ENCODE results near the gene MS4A6E.

The MS4A6E gene

DNA sequence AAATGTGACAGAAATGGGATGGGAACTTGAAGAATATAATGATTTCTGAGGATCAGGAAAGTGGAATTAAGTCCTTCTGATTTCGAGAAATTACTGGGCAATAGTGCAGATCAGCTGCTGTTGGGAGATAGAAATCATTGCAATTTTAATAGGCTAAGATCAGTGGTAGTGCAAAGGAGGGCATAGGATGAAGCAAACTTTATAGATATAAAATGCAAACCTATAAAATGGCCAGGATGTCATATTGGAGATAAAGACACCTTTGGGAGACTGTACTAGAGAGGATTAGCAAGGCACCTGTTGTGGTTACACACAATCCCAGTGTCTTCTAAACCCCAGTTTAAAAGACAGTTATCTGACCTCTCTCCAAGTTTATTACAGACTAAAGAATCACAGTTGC lies 44.8 kb downstream of the MS4A6E start:
- FAIRE-seq (no peak), DNase-seq (ENCODE audit: low spot score) (no peak)

GRCh38 chr11:60372767-60373166 lies 45.7 kb downstream of the MS4A6E start:
- FAIRE-seq (no peak), DNase-seq (ENCODE audit: low spot score) (no peak)

DNA sequence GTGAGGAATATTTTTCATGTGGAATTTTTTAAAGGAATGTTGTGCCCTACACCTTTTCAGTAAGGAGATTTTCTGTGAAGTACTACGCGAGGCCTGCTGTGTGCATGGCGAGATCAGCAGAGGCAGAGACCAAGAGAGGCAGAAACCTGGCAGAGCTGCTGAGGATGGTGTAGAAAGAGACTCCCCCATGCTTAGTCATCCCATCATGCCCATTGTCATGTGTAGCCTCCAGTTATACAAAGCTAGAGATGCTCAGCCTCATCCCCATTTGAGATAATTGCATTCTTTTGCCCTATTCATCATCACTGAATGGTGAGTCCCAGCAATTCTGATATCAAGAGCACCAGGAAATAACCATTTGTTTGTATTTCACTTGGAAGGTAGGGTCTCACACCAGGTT lies 48.3 kb downstream of the MS4A6E start:
- FAIRE-seq (no peak), DNase-seq (ENCODE audit: low spot score) (no peak)

DNA sequence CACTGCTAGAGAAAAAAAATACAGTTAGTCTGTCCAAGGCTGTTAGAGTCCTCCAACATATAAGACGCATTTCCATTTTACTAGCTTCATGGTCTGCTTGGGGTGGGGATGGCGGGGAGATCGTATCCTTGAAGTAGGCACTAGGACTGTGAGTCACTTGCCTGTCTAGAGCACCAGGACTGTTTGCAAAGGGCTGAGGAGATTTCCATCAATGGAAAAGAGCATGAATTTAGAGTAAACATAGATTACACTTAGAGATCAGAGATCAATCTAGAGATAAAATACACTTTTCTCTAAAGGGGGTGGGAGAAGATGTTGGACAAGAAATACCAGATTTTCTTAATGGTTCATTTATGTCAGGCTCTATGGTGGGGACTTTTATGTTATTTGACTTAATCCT lies 49.5 kb downstream of the MS4A6E start:
- no peak for FAIRE-seq
- no peak for DNase-seq (ENCODE audit: low spot score)

DNA sequence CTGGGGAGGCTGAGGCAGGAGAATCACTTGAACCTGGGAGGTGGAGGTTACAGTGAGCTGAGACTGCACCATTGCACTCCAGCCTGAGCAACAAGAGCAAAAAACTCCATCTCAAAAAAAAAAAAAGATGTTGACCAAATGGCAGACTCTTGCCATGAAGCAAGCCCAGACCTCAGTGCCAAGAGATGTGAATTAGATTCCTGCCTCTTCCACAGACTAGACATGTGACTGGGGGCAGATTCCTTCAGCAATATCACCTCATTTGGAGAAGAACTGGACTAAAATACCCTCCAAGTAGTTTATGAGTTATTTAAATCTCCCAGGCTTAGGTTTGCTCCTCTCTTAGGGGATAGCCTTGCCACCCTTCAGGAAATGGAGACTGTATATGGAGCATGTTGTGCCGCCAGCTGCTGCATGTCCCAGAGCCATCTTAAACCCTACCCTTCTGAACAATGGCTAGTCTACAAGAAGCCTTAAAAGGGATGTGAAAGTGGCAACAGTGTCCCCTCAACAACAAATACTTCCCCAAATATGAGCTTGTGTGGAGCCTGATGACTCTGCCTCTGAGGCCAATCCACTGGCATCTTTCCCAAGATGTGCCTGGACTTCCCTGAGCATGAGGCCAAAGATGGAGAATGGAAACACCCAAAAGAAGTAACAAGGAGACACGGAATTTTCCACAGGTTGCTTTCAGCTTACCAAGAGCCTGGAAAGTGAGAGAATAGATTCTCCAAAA lies 50.5 kb downstream of the MS4A6E start:
- no peak for DNase-seq (ENCODE audit: low spot score)
- FAIRE-seq: no peak

- FAIRE-seq: no peak
- no peak for DNase-seq (ENCODE audit: low spot score)
Observed at GRCh38 chr11:60378354-60378753, 51.3 kb downstream of the MS4A6E start, which contains the start of gene MS4A7. Gene MS4A7 (plus strand): TSS chr11:60378532. CDS start chr11:60383142, 4,610 bp downstream.

GRCh38 chr11:60389279-60389910 lies 62.3 kb downstream of the MS4A6E start:
- FAIRE-seq (no peak), DNase-seq (ENCODE audit: low spot score) (no peak)

DNA sequence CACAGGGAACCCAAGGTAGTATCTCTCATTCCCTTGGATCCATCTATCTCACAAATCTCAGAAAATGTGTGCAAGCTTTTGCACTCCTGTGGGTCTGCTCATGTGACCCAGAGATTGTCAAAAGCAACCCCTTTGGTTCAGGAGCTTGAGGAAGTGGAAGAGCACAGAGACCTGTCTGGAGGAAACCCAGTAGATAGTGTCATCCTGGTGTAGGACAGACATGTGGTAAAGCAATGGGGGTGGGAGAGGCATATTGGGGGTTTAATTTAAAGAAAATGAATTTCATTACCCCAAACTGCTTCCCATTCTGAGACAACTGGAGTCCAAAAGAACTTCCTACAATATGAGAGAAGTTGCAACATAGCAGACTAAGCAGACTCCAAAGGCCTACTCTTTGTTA lies 63.4 kb downstream of the MS4A6E start:
- DNase-seq (ENCODE audit: low spot score): no peak

More for the DNA sequence above, 63.4 kb downstream of the MS4A6E start:
- FAIRE-seq: no peak
